Skeletal muscle tissue (tissue), 4 donors: ENCODE results near the gene PPP1R9B. TPM values are rescaled to one million over a fixed set of nuclear protein-coding genes. Genes with fewer than 3 reads are reported as not detected.

Experiments used
- H3K27ac ChIP-seq: one replicate; pipeline ENCODE4 v1.7.0; 2013; ENCODE audit warnings: mild to moderate bottlenecking, low read depth, low read length, inconsistent platforms
- H3K27me3 ChIP-seq, 3 donors: one replicate each; pipeline ENCODE4 v1.7.0; 2013; ENCODE audit warnings: low read length in 3 of 3; ENCODE audit not compliant: control insufficient read depth in 3 of 3, insufficient read depth in 3 of 3
- H3K36me3 ChIP-seq, 3 donors: one replicate each; pipeline ENCODE4 v1.7.0; 2013; ENCODE audit warnings: low read length in 3 of 3; ENCODE audit not compliant: control insufficient read depth in 3 of 3, insufficient read depth in 3 of 3
- H3K4me1 ChIP-seq, 3 donors: one replicate each; pipeline ENCODE4 v1.7.0; 2013; ENCODE audit warnings: low read length in 3 of 3, mild to moderate bottlenecking in 3 of 3; ENCODE audit not compliant: control insufficient read depth in 3 of 3, insufficient read depth in 3 of 3
- H3K4me3 ChIP-seq, 3 donors: one replicate each; pipeline ENCODE4 v1.7.0; 2013; ENCODE audit warnings: low read length in 3 of 3
- H3K9ac ChIP-seq, 3 donors: one replicate each; pipeline ENCODE4 v1.7.0; 2013; ENCODE audit warnings: low read length in 3 of 3, mild to moderate bottlenecking in 3 of 3, moderate library complexity in 2 of 3, low read depth in 1 of 3
- H3K9me3 ChIP-seq, 3 donors: one replicate each; pipeline ENCODE4 v1.7.0; 2013; ENCODE audit warnings: low read length in 3 of 3; ENCODE audit not compliant: control insufficient read depth in 3 of 3
- total RNA-seq: library from RNA; depleted of rRNA; stranded (reverse); fragments of >200 nt; gene quantifications from one replicate; pipeline ENCODE4 v1.2.3, GENCODE V29; 2014
- donor health status: Osteomylitis.

Gene PPP1R9B
- total RNA-seq, 1 donor from 2014 or later, result 19.3 TPM

- no peaks in the 10 kb centered on the region for H3K9me3 ChIP-seq
- peaks cover 34 to 60% (median 59%) of the 10 kb centered on the region in 3 donors for H3K4me1 ChIP-seq
- peak overlapping the region; percentile 82 to 94 (median 82) for H3K9ac ChIP-seq
- H3K4me3 ChIP-seq, result peak overlapping the region; percentile 9 to 67 (median 39)
- H3K36me3 ChIP-seq, result peaks cover 31 to 37% (median 33%) of the 10 kb centered on the region in 3 donors
- H3K27me3 ChIP-seq, result no peaks in the 10 kb centered on the region
- H3K27ac ChIP-seq, result peak overlapping the region; percentile 99
Measured at GRCh38 chr17:50111673-50112655, 38.5 kb downstream of the PPP1R9B start.

DNA sequence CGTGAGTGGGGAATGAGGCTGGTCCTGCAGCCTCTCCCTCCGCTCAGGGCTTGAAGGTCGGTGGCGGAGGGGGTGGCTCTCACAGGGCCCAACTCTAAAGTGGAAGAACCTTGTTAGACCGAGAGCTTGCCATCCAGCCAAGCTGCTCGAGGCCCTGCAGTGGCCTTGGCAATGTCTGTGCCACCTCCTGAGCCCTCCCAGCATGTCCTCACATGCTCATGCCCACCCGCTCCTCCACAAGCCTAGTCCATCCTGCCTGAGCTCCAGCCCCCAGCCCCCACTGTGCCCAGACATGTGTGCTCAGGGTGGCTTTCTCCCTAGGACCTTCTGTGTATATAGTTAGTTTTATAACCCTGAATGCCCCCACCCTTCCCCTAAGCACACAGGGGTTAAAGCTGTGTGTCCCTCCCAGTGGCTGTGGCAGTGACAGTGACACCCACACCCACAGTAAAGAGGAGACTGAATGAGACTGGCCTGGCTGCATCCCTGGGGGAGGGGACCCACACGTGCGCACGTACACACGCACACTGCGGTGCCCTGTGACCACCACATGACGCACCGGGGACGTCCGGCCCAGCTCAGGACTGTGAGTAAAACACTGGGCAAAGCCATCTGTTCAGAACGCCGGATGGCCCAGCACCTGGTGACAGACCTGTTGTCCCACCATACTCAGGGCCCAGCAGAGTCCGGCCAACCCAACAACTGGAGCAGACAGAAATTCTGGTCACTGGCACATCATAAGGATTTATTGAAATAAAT is 39.7 kb downstream of the PPP1R9B start:
- Histone ChIP-seq H3K9ac (peak overlapping the region; percentile 82 to 94 (median 82)), H3K4me1 (peaks cover 31 to 55% (median 53%) of the 10 kb centered on the region in 3 donors), H3K4me3 (peak overlapping the region in 2 of 3 donors; percentile 9 to 67), H3K36me3 (peaks cover 39 to 47% (median 41%) of the 10 kb centered on the region in 3 donors), H3K27ac (peak overlapping the region; percentile 99), H3K27me3 (no peaks in the 10 kb centered on the region), H3K9me3 (no peaks in the 10 kb centered on the region)

DNA sequence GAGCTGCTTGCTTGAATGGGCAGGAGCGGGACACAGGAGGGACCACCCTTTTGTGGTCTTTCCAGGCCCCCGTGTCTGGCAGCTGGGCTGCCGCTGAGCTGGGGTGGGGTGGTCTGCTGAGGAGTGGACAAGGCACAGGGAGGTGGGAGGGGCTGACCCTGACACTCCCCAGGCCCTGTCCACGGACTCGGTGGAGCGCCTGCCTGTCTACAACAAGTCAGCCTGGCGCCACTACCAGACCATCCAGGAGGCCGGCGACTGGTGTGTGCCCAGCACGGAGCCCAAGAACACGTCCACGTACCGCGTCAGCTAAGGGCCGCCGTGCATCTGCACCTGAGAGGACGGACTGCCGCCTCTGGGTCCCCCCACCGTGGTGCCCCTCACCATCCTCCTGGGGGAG is 40.7 kb downstream of the PPP1R9B start:
- Histone ChIP-seq H3K27ac (peak overlapping the region; percentile 19), H3K9me3 (no peaks in the 10 kb centered on the region), H3K36me3 (peaks cover 48 to 51% (median 50%) of the 10 kb centered on the region in 3 donors)

DNA sequence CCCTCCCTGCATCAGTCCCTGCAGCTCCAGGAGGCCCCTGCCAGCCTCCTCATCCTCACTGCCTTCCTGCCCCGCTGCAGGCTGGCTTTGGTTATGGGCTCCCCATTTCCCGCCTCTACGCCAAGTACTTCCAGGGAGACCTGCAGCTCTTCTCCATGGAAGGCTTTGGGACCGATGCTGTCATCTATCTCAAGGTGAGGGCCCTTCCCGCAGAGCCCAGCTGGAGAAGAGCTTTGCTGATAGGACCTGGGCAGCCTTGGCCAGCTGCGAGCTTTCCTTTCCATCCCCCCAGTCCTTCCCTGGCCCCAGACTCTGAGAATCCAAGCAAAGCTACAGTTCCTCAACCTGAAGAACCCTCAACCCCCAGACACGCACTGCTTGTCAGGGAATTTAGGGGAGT is 41.3 kb downstream of the PPP1R9B start:
- H3K9ac ChIP-seq, result no peak overlapping the region
- peaks cover 31 to 47% (median 46%) of the 10 kb centered on the region in 3 donors for H3K4me1 ChIP-seq
- H3K36me3 ChIP-seq, result peaks cover 48 to 51% (median 50%) of the 10 kb centered on the region in 3 donors
- no peaks in the 10 kb centered on the region for H3K27me3 ChIP-seq
- no peak overlapping the region for H3K4me3 ChIP-seq
- no peak overlapping the region for H3K27ac ChIP-seq
- no peaks in the 10 kb centered on the region for H3K9me3 ChIP-seq

More for the DNA sequence above, 40.7 kb downstream of the PPP1R9B start:
- Histone ChIP-seq H3K9ac (peak overlapping the region in 1 of 3 donors; percentile 94), H3K4me1 (peaks cover 31 to 50% (median 49%) of the 10 kb centered on the region in 3 donors), H3K27me3 (no peaks in the 10 kb centered on the region), H3K4me3 (no peak overlapping the region)

GRCh38 chr17:50108556-50108955 is 41.9 kb downstream of the PPP1R9B start:
- peaks cover 36 to 45% (median 43%) of the 10 kb centered on the region in 3 donors for H3K4me1 ChIP-seq
- no peak overlapping the region for H3K9ac ChIP-seq
- no peaks in the 10 kb centered on the region for H3K27me3 ChIP-seq
- H3K4me3 ChIP-seq, result no peak overlapping the region
- no peaks in the 10 kb centered on the region for H3K9me3 ChIP-seq
- no peak overlapping the region for H3K27ac ChIP-seq
- H3K36me3 ChIP-seq, result peaks cover 52 to 53% (median 52%) of the 10 kb centered on the region in 3 donors

GRCh38 chr17:50107790-50108414 is 42.6 kb downstream of the PPP1R9B start:
- no peaks in the 10 kb centered on the region for H3K27me3 ChIP-seq
- H3K9ac ChIP-seq, result peak overlapping the region in 1 of 3 donors; percentile 16
- H3K36me3 ChIP-seq, result peaks cover 53% of the 10 kb centered on the region in 3 donors
- H3K9me3 ChIP-seq, result no peaks in the 10 kb centered on the region
- H3K4me1 ChIP-seq, result peaks cover 36 to 45% (median 43%) of the 10 kb centered on the region in 3 donors
- H3K4me3 ChIP-seq, result no peak overlapping the region
- no peak overlapping the region for H3K27ac ChIP-seq

GRCh38 chr17:50106393-50107131 is 43.9 kb downstream of the PPP1R9B start:
- Histone ChIP-seq H3K27ac (no peak overlapping the region), H3K9ac (peak overlapping the region in 1 of 3 donors; percentile 25)

DNA sequence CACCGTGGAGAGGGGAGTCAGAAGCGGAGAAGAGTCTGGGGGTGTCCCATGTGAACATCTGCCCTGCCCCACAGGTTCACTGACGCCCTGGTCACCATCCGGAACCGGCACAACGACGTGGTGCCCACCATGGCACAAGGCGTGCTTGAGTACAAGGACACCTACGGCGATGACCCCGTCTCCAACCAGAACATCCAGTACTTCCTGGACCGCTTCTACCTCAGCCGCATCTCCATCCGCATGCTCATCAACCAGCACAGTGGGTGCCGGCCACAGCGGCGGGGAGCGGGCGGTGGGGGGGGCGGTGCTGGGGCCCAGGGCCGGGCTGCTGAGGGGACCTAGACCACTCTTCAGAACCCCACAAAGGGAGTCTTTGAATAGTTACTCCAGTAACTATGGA is 44.7 kb downstream of the PPP1R9B start:
- Histone ChIP-seq H3K4me1 (peaks cover 26 to 45% (median 43%) of the 10 kb centered on the region in 3 donors), H3K27me3 (no peaks in the 10 kb centered on the region), H3K27ac (no peak overlapping the region), H3K9me3 (no peaks in the 10 kb centered on the region), H3K36me3 (peaks cover 53 to 56% (median 56%) of the 10 kb centered on the region in 3 donors), H3K9ac (no peak overlapping the region), H3K4me3 (no peak overlapping the region)

More at GRCh38 chr17:50106393-50107131, 43.9 kb downstream of the PPP1R9B start:
- no peaks in the 10 kb centered on the region for H3K9me3 ChIP-seq
- peaks cover 53% of the 10 kb centered on the region in 3 donors for H3K36me3 ChIP-seq
- peaks cover 31 to 45% (median 43%) of the 10 kb centered on the region in 3 donors for H3K4me1 ChIP-seq
- no peak overlapping the region for H3K4me3 ChIP-seq
- H3K27me3 ChIP-seq, result no peaks in the 10 kb centered on the region

GRCh38 chr17:50103941-50104340 is 46.5 kb downstream of the PPP1R9B start:
- no peaks in the 10 kb centered on the region for H3K9me3 ChIP-seq
- H3K4me3 ChIP-seq, result no peak overlapping the region
- peak overlapping the region in 1 of 3 donors; percentile 89 for H3K9ac ChIP-seq
- no peaks in the 10 kb centered on the region for H3K27me3 ChIP-seq
- H3K36me3 ChIP-seq, result peaks cover 38 to 57% (median 49%) of the 10 kb centered on the region in 3 donors
- H3K27ac ChIP-seq, result no peak overlapping the region
- peaks cover 41 to 54% (median 49%) of the 10 kb centered on the region in 3 donors for H3K4me1 ChIP-seq
